ENCODE results near the gene RARRES2.
"Not testable (repeated sequence)": the region's sequence is repeated elsewhere in the genome, so short reads cannot be mapped to it uniquely, and the experiment has no call there.

RARRES2 gene

GRCh38 chr7:150313870-150314269 is 27.6 kb downstream of the RARRES2 start:
- no peak for DNase-seq

GRCh38 chr7:150313367-150313809 is 28.0 kb downstream of the RARRES2 start:
- no peak for DNase-seq

GRCh38 chr7:150312649-150313366 is 28.6 kb downstream of the RARRES2 start:
- not testable (repeated sequence) for DNase-seq

GRCh38 chr7:150311711-150312110 is 29.7 kb downstream of the RARRES2 start:
- no peak for DNase-seq

GRCh38 chr7:150311146-150311545 is 30.3 kb downstream of the RARRES2 start:
- no peak for DNase-seq

GRCh38 chr7:150308575-150308974 is 32.9 kb downstream of the RARRES2 start:
- no peak for DNase-seq

- DNase-seq, result no peak
Measured at GRCh38 chr7:150307904-150308303, 33.5 kb downstream of the RARRES2 start.

- DNase-seq, result no peak
Measured at GRCh38 chr7:150307129-150307528, 34.3 kb downstream of the RARRES2 start.

- not testable (repeated sequence) for DNase-seq
Measured at GRCh38 chr7:150306377-150306776, 35.1 kb downstream of the RARRES2 start.

- DNase-seq, result not testable (repeated sequence)
Measured at GRCh38 chr7:150305903-150306284, 35.5 kb downstream of the RARRES2 start.

GRCh38 chr7:150305259-150305902 is 36.0 kb downstream of the RARRES2 start:
- DNase-seq, result not testable (repeated sequence)

- DNase-seq, result not testable (repeated sequence)
Measured at GRCh38 chr7:150304499-150305258, 36.8 kb downstream of the RARRES2 start.

GRCh38 chr7:150302908-150303310 is 38.5 kb downstream of the RARRES2 start:
- not testable (repeated sequence) for DNase-seq

GRCh38 chr7:150297978-150298377 is 43.5 kb downstream of the RARRES2 start:
- not testable (repeated sequence) for DNase-seq

- not testable (repeated sequence) for DNase-seq
Measured at GRCh38 chr7:150296802-150297201, 44.6 kb downstream of the RARRES2 start.

- DNase-seq, result not testable (repeated sequence)
Measured at GRCh38 chr7:150295614-150296013, 45.8 kb downstream of the RARRES2 start.

GRCh38 chr7:150295027-150295426 is 46.4 kb downstream of the RARRES2 start:
- not testable (repeated sequence) for DNase-seq

GRCh38 chr7:150290317-150290716 is 51.1 kb downstream of the RARRES2 start:
- DNase-seq, result not testable (repeated sequence)

- DNase-seq, result not testable (repeated sequence)
Measured at GRCh38 chr7:150288816-150289215, 52.6 kb downstream of the RARRES2 start.

All from activated CD4-positive, alpha-beta T cell treated with anti-CD3 and anti-CD28 coated beads, Interleukin-2, amount 50 U/mL, for 1 hour (primary cell).